ENCODE results near the gene GREB1L.
A peak's percentile ranks its signal among the peaks of the same experiment; 100 is the strongest.
"Not testable (repeated sequence)": the region's sequence is repeated elsewhere in the genome, so short reads cannot be mapped to it uniquely, and the experiment has no call there.

The GREB1L gene

GRCh38 chr18:21242141-21242779 lies at the start of gene GREB1L:
TSS of gene GREB1L (plus strand) at chr18:21242232. CDS start at chr18:21383519, 141,287 bp downstream.
- peak; percentile 19 to 38 for DNase-seq

GRCh38 chr18:21192308-21192624 lies 49.8 kb upstream of the GREB1L start:
- DNase-seq, result no peak

DNA sequence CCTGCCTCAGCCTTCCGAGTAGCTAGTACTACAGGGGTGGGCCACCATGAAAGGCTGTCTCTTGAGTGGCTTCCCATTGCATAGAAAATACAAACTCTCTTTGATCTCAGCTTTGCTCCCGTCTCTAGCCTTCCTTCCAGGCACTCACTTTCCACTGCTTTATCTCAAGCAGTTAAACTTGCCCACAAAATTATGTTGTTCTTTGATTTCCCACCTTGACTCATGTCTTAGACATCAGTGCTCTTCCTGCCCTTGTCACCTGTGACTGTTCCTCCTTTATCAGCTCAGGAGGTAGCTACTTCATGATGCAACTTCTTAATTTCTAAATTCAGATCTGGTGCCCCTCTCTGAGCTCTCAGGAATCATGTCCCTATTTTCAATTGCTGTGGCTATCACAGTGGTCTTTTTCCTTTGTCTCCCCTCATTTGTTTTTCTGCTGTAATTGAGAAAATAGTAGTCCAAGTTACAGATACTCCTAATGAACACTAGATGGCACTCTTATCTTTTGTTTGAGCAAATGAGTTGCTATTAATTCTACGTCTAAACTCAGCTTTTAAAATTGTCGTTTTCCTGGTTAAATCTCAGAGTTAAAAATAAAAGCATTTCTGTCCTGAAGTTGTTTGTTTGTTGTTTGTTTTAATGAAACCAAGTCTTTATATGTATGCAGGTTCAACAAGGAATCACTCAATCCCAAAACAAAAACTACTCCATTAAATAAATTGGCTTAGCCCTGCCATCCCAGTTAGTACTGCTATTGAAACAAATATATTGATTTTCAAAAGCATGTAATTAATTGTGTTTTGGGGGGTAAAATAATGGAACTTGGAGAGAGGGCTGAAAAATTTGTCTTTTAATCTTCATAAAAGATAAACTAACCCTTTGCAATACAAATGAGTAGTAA lies 46.9 kb upstream of the GREB1L start:
- DNase-seq, result no peak

DNA sequence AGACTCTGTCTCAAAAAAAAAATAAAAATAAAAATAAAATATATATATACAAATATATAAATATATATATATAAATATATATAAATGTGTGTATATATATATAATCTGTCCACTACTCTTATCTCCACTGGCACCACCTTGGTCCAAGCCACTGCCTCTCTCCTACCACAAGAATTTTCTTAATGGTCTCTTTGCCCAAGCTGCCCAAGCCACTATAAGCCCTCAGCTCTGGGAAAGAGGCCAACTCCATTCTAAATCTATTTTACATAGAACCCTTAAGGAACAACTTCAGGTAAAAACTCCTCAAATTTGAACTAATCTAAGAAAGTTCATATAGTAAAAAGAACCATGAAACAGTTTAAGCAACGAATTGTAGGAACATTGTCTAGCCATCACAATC lies 45.6 kb upstream of the GREB1L start:
- DNase-seq, result no peak

GRCh38 chr18:21203126-21203525 lies 38.9 kb upstream of the GREB1L start:
- no peak for DNase-seq

GRCh38 chr18:21203542-21204241 lies 38.3 kb upstream of the GREB1L start:
- no peak for DNase-seq

DNA sequence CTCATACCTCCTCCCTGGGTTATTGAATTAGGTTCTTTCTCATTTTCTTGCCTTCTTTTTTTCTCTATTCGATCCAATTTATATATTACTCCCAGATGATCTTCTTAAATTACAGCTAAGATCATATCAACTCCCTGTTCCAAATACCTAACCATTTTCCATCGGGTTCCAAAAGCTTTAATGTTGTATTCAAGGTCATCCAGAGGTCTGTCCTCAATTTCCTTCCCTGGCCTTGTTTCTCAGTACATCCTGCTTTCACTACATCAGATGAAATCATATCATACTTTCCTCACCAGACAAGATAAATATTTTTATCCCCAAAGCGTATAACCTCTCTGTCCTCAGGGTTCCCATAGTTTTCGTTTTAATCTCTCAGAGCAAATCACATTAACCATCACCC lies 36.3 kb upstream of the GREB1L start:
- no peak for DNase-seq

DNA sequence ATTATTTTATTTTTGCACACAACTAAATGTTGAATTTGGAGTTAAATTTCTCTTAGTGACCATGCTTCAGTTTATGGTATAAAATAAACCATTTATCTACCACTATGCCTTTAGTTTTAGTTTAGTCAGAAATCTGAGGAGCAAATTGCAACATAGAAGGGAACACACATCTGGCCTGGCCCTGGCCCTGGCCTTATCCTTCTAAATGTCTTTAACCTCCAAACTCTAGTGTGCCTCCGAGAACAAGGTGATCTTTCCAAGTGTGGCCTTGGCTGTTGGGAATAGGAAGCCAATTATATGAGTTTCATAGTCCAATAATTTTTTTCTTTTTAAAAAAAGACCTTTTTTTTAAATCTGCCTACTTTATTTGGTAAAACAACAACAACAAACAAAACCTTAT lies 31.8 kb upstream of the GREB1L start:
- no peak for DNase-seq

- no peak for DNase-seq
These were observed 31.2 kb upstream of the GREB1L start for GRCh38 chr18:21210784-21211183.

- not testable (repeated sequence) for DNase-seq
These were observed 27.6 kb upstream of the GREB1L start for GRCh38 chr18:21214409-21214808.

- DNase-seq, result no peak
These were observed 26.5 kb upstream of the GREB1L start for GRCh38 chr18:21215490-21215889.

- no peak for DNase-seq
These were observed 23.2 kb upstream of the GREB1L start for GRCh38 chr18:21218862-21219261.

GRCh38 chr18:21230436-21230835 lies 11.6 kb upstream of the GREB1L start:
- no peak for DNase-seq

GRCh38 chr18:21241301-21242048 lies 557 bp upstream of the GREB1L start:
- DNase-seq, result no peak

- DNase-seq, result no peak
These were observed 859 bp downstream of the GREB1L start for GRCh38 chr18:21242780-21243401.

- DNase-seq, result no peak
These were observed 12.5 kb downstream of the GREB1L start for GRCh38 chr18:21254576-21254975.

DNA sequence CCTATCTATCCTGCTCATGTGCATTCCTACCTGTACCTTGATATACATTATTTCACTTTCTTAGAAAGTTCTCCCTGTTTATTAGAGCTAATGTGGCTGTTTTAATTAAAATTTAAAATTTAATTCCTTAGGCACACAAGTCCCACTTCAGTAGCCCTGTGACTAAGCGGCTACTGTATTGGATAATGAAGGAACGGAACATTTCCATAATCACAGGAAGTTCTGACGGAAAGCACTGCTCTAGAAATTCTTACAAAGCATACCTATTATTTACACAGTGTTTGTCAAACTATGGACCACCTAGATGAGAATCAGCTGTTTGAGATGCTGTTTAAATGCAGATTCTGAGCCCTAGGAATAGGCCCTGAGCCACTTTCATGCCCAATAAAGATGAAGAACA lies 13.2 kb downstream of the GREB1L start:
- no peak for DNase-seq

GRCh38 chr18:21257386-21257785 lies 15.4 kb downstream of the GREB1L start:
- no peak for DNase-seq

GRCh38 chr18:21260621-21261020 lies 18.6 kb downstream of the GREB1L start:
- no peak for DNase-seq

GRCh38 chr18:21261352-21261751 lies 19.3 kb downstream of the GREB1L start:
- no peak for DNase-seq

GRCh38 chr18:21262244-21262643 lies 20.2 kb downstream of the GREB1L start:
- no peak for DNase-seq

DNA sequence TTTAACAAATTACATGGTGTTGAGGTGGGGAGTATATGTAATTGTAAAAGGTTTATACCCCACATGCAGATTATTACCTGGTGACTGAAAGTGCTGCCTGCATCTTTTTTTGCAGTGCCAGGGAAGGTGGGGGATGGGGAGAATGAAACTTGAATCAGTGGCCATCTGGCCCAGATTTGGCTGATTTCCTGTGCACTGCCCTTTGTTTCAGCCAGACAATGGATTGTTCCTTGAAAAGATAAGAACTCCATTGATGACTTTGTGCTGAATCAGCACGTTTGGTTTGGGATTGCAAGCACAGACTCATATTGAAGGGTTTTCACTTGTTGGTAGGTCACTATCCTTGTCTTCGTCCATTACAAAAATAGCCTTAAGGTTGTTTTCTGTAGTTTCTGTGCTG lies 20.9 kb downstream of the GREB1L start:
- no peak for DNase-seq

GRCh38 chr18:21264651-21265050 lies 22.6 kb downstream of the GREB1L start:
- DNase-seq, result no peak

Data from stimulated activated CD4-positive, alpha-beta T cell treated with anti-CD3 and anti-CD28 coated beads, Interleukin-2, amount 100 ng/mL, for 48 hours (primary cell).